ENCODE results near the gene AIPL1.

DNA sequence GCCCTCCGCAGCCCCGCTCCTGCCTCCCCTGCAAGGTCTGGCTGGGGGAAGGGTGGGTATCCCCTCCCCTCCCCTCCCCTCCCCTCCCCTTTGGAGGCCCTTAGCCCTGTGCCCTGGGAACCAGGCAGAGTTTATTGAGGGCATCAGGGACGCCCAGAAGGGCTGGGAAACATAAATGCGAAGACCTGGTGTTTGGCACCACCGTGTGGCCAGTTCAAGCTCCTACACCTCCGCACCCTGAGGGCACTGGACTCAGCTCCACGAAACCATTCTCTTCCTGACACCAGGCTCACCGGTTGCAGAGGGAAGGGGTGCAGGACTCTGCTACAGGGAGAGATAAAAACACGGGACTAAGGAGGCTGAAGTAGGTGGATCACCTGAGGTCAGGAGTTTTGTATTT lies 1.0 kb upstream of the AIPL1 start:
- TF ChIP-seq EP300 (IDR thresholded peaks at IDR 0.05; ENCODE audit: low read depth in 2 of 2, low read length in 2 of 2) (no peak), EP300 (CRISPR knock-in tag; IDR thresholded peaks at IDR 0.05; ENCODE audit: borderline replicate concordance) (no peak), POLR2A (IDR thresholded peaks at IDR 0.05; ENCODE audit: insufficient read depth in 1 of 2, low read depth in 2 of 2, low read length in 2 of 2) (no peak), CHD4 (IDR thresholded peaks at IDR 0.05; ENCODE audit: borderline replicate concordance, low read length) (no peak), ZNF790 (CRISPR knock-in tag; IDR thresholded peaks at IDR 0.05; ENCODE audit: borderline replicate concordance) (no peak), POLR2AphosphoS5 (IDR thresholded peaks at IDR 0.05; ENCODE audit: low read depth, low read length) (no peak), TCF7L2 (IDR thresholded peaks at IDR 0.05; ENCODE audit: low read depth, low read length) (no peak), ESRRA (CRISPR knock-in tag; IDR thresholded peaks at IDR 0.05; ENCODE audit: low read depth) (no peak)
- TF ChIP-seq, protein P1, sequence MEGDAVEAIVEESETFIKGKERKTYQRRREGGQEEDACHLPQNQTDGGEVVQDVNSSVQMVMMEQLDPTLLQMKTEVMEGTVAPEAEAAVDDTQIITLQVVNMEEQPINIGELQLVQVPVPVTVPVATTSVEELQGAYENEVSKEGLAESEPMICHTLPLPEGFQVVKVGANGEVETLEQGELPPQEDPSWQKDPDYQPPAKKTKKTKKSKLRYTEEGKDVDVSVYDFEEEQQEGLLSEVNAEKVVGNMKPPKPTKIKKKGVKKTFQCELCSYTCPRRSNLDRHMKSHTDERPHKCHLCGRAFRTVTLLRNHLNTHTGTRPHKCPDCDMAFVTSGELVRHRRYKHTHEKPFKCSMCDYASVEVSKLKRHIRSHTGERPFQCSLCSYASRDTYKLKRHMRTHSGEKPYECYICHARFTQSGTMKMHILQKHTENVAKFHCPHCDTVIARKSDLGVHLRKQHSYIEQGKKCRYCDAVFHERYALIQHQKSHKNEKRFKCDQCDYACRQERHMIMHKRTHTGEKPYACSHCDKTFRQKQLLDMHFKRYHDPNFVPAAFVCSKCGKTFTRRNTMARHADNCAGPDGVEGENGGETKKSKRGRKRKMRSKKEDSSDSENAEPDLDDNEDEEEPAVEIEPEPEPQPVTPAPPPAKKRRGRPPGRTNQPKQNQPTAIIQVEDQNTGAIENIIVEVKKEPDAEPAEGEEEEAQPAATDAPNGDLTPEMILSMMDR (CRISPR knock-in tag; IDR thresholded peaks at IDR 0.05) = peak; percentile 87
- TF ChIP-seq, protein P2, sequence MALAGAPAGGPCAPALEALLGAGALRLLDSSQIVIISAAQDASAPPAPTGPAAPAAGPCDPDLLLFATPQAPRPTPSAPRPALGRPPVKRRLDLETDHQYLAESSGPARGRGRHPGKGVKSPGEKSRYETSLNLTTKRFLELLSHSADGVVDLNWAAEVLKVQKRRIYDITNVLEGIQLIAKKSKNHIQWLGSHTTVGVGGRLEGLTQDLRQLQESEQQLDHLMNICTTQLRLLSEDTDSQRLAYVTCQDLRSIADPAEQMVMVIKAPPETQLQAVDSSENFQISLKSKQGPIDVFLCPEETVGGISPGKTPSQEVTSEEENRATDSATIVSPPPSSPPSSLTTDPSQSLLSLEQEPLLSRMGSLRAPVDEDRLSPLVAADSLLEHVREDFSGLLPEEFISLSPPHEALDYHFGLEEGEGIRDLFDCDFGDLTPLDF (CRISPR knock-in tag; IDR thresholded peaks at IDR 0.05) = no peak
- TF ChIP-seq, protein P3, sequence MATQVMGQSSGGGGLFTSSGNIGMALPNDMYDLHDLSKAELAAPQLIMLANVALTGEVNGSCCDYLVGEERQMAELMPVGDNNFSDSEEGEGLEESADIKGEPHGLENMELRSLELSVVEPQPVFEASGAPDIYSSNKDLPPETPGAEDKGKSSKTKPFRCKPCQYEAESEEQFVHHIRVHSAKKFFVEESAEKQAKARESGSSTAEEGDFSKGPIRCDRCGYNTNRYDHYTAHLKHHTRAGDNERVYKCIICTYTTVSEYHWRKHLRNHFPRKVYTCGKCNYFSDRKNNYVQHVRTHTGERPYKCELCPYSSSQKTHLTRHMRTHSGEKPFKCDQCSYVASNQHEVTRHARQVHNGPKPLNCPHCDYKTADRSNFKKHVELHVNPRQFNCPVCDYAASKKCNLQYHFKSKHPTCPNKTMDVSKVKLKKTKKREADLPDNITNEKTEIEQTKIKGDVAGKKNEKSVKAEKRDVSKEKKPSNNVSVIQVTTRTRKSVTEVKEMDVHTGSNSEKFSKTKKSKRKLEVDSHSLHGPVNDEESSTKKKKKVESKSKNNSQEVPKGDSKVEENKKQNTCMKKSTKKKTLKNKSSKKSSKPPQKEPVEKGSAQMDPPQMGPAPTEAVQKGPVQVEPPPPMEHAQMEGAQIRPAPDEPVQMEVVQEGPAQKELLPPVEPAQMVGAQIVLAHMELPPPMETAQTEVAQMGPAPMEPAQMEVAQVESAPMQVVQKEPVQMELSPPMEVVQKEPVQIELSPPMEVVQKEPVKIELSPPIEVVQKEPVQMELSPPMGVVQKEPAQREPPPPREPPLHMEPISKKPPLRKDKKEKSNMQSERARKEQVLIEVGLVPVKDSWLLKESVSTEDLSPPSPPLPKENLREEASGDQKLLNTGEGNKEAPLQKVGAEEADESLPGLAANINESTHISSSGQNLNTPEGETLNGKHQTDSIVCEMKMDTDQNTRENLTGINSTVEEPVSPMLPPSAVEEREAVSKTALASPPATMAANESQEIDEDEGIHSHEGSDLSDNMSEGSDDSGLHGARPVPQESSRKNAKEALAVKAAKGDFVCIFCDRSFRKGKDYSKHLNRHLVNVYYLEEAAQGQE (IDR thresholded peaks at IDR 0.05; ENCODE audit: borderline replicate concordance in 1 of 2, low read depth in 1 of 2, low read length in 2 of 2) = no peak
